SW 1271 (cell line): ENCODE data around the gene MAP3K12.
"Not testable (repeated sequence)": the region's sequence is repeated elsewhere in the genome, so short reads cannot be mapped to it uniquely, and the experiment has no call there.

Experiments
- DNase-seq, 2 experiments: peaks; one replicate each; lab custom pipeline; 2025; lab: John Stamatoyannopoulos, UW

Gene MAP3K12, protein sequence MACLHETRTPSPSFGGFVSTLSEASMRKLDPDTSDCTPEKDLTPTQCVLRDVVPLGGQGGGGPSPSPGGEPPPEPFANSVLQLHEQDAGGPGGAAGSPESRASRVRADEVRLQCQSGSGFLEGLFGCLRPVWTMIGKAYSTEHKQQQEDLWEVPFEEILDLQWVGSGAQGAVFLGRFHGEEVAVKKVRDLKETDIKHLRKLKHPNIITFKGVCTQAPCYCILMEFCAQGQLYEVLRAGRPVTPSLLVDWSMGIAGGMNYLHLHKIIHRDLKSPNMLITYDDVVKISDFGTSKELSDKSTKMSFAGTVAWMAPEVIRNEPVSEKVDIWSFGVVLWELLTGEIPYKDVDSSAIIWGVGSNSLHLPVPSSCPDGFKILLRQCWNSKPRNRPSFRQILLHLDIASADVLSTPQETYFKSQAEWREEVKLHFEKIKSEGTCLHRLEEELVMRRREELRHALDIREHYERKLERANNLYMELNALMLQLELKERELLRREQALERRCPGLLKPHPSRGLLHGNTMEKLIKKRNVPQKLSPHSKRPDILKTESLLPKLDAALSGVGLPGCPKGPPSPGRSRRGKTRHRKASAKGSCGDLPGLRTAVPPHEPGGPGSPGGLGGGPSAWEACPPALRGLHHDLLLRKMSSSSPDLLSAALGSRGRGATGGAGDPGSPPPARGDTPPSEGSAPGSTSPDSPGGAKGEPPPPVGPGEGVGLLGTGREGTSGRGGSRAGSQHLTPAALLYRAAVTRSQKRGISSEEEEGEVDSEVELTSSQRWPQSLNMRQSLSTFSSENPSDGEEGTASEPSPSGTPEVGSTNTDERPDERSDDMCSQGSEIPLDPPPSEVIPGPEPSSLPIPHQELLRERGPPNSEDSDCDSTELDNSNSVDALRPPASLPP

GRCh38 chr12:53499266-53500141 lies at the start of gene MAP3K12:
TSS of gene MAP3K12 (minus strand) at chr12:53499458. CDS start at chr12:53487391, 12,067 bp downstream.
- peak in 1 of 2 experiments; percentile 78 for DNase-seq

GRCh38 chr12:53548354-53548753 lies 49.1 kb upstream of the MAP3K12 start:
- not testable (repeated sequence) for DNase-seq

GRCh38 chr12:53543539-53543938 lies 44.3 kb upstream of the MAP3K12 start:
- DNase-seq: peak; percentile 25 to 59

- no peak for DNase-seq
These were observed 40.3 kb upstream of the MAP3K12 start for GRCh38 chr12:53539526-53539925.

GRCh38 chr12:53538209-53538689 lies 39.0 kb upstream of the MAP3K12 start:
- no peak for DNase-seq

GRCh38 chr12:53536962-53537361 lies 37.7 kb upstream of the MAP3K12 start:
- no peak for DNase-seq

DNA sequence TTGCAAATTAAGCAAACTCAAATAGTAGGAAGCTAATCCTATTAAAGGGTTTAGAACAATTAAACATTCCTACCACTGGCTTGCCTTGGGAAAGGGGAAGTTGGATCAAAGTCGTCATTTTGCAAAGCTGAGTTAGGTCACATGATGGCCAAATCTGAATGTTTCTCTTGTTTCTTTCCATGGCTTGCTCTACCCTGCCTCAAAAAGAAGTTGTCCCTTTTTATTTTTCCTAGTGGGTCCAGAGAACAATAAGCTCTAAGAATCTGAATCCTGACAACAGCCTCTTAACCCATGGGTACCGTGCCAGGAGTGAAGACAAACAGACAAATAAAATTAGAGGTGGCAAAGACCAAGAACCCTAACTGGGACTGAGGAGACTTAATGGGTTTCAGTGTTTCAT lies 34.2 kb upstream of the MAP3K12 start:
- no peak for DNase-seq

- DNase-seq: no peak
These were observed 33.5 kb upstream of the MAP3K12 start for GRCh38 chr12:53532524-53533445.

- no peak for DNase-seq
These were observed 32.8 kb upstream of the MAP3K12 start for GRCh38 chr12:53532021-53532420.

DNA sequence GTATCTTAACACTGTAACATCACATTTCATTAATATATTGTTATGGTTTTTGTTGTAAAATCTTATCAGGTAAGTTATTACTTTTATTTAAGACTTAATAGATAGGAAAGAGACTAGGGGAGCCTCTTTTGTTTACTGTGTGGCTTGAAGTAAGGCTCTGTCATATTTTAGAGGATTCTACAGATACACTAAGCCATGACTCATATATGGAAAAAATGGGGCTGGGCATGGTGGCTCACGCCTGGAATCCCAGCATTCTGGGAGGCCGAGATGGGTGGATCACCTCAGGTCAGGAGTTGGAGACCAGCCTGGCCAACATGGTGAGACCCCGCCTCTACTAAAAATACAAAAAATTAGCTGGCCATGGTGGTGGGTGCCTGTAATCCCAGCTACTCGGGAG lies 31.7 kb upstream of the MAP3K12 start:
- no peak for DNase-seq

DNA sequence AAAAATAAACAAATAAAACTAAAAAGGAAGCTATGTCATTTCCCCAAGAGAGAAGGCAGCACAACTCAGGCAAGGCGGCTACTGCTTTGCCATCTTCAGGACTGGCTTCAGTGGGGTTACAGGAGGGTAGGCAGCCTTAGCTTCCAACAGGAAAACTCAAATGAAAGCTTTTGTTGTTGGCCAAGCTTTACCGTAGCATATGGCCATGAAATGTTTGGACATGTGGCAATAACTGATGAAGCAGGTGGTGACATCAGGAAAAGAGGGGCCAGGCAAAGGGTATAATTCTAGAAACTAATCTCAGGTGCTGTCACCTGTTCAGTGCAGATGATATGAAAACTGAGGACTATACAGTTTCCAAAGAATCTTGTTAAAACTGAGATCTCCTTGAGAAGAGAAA lies 30.8 kb upstream of the MAP3K12 start:
- DNase-seq: no peak

- no peak for DNase-seq
These were observed 25.2 kb upstream of the MAP3K12 start for GRCh38 chr12:53524476-53524875.

GRCh38 chr12:53523131-53523530 lies 23.9 kb upstream of the MAP3K12 start:
- DNase-seq: no peak

DNA sequence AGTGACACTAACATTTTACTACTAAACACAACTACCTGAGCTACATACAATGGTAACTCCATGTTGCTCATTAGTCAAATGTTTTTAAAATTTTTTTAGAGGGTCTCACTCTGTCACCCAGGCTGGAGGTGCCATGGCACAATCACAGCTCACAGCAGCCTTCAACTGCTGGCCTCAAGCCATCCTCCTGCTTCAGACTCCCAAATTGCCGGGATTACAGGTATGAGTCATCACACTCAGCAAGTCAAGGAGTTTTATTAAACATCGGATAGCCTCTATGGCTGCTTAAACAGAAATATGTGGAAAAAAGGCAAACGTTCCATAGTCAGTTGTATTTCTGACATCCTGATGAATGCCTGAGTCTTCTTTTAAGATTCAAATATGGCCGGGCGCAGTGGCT lies 19.1 kb upstream of the MAP3K12 start:
- DNase-seq: no peak

GRCh38 chr12:53516758-53517455 lies 17.6 kb upstream of the MAP3K12 start:
- DNase-seq: no peak

- no peak for DNase-seq
These were observed 16.0 kb upstream of the MAP3K12 start for GRCh38 chr12:53515291-53515680.

DNA sequence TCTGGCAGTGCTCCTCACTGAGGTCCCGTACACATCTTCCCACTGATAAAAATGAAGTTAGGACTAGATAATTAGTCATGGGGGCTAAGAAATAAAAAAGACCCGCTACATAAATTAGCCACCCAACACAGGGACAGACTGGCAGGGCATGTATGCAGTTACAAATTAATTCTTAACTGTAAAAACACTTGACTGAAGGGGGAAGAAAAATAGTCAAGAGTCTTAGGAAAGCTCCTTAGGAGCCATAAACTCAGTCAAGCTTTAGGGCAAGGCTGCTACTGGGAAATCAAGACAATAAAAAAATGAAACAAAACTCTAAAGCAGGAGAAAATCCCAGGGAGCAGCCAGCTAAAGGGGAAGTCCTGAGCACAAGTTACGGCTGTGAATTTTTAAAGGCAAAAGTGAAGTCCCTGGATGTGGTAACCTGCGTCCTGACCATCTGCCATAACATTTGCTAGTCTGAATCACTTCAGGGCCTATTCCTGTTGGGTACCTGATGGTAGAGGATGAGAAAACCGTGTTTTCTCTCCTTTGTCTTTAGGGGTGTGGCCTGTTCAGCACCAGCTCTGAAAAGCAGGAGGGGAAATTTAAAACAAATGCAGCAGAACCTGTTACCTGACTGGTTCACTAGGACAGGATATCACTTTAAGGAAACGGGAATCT lies 15.5 kb upstream of the MAP3K12 start:
- DNase-seq: no peak

DNA sequence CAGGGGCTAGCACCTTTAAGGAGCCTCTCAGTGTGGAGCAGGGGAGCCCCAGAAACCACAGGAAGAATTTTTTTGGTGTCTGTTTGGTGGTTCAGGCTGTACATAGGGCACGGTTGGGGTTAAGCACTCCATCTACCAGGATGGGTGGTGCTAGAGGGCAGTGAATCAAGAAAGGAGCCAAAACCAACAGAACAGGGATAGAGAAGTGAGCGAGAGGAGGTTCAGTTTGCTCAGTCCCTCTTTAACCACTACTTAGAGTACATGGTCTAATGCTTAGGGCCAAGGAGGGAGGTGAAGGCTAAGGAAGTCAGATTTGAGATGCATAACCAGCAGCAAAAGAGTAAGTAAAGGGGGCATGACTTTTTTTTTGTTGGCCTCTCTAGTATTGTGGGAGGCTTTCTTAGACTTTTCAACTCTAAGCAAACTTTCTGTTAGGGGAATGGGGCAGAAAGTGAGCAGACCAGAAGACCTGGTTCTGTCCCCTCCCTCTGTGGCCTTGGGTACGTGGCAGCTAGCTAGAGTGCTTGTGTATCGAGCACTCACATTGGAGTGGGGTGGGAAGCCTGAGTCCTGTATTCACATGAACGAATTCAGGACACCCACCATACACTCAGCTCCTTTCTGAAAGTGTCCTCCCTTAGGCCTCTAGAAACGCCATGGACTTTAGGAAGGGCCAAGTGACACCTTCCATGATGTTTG lies 14.6 kb upstream of the MAP3K12 start:
- no peak for DNase-seq
